Measurements from ENCODE around the gene PLEKHG1.
A peak's percentile ranks its signal among the peaks of the same experiment; 100 is the strongest.

The PLEKHG1 gene

DNA sequence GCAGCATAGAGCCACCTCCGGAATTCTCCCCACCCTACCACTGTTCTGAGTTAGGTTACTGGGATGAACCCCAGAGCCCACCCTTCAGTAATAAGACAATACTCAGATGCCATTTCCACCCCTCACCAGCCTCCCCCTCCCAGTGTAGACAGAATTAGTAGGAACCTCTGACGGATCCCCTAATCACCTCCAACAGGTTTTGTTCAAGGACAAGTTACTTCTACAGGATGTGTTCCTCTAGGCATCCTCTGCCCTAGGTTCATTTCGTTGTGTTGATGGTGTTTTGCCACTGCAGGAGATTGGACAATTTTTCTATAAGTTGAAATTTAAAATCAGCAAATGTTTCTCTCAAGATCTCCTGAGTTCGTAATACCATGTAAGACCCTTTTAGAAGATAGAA, 22.8 kb downstream of the PLEKHG1 start:
- no peak for DNase-seq

- peak; percentile 85 for DNase-seq
Observed at GRCh38 chr6:150622941-150623874, 23.5 kb downstream of the PLEKHG1 start.

DNA sequence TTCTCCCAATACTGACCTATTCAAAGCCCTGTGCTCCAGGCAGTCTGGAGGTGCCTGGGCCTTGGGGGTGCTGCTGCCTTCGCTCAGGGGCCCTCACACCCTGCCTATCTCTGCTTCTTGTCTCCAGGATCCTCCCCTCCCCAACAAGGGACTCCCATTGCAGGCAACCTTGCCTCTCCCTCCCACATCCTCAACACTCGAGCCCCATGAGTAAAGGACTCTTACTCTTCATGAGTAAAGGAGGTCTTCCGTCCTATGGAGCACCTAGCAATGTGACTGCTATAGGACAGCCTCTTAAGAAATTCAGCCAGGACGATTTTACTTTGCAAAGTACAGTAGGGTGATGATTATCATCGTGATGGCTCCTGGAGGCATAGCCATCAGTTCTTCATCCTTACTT, 24.5 kb downstream of the PLEKHG1 start:
- no peak for DNase-seq

DNA sequence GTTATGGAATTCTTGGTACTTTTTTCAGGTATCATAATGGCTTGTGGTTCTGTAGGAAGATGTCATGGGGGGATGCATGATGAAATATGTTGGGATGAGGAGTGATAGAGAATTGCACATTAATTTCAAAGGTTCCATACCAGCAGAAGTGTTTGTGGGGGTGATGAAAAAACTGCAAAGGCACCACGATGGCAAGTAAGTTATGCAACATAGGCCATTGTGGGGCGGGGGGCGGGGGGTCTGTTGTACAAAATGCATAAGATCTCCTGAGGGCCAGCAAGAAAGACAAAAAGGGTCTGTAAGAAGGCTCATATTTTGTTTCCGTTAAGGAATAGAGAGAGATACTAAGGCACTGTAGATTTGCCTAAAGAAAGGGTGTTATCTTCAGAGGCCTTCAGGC, 26.2 kb downstream of the PLEKHG1 start:
- no peak for DNase-seq

DNA sequence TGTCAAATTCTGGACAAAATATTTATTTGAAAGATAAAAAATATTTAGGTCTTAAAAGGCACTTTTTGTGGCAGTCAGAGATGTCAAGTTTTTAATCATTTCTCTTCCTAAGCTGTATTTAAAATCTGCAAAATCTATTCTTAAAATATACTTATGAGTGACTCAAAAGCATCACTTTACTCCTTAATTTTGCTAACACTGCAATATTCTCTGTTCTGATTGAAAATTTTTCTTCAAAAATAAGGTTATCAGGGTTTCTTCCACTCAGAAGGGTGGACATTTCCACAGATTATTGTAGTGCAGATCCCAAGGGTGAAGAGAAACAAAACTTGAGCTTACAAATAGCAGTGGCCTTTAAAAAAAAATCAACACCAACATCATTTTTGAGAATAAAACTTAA, 27.5 kb downstream of the PLEKHG1 start:
- no peak for DNase-seq

DNA sequence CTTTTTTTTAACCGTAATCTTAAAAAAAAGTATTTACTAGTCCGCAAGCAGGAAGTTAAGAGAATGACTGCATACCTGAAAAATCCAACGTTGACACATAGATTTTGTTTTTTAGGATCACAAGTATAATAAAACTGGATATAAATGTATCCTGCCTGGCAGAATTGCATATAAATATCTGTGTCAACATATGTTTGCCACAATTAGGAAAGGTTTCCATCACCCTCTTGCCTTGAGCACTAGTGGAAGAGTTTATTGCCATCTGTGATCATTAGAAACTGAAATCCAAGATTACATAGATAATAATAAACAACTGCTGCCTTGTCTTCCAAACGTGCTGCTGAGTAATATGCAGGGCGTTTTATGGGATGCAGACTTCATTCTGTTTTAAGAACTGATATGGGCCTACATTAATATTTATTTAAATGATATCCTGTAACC, 27.9 kb downstream of the PLEKHG1 start:
- DNase-seq = no peak

- no peak for DNase-seq
Observed at GRCh38 chr6:150628908-150629307, 29.2 kb downstream of the PLEKHG1 start.

DNA sequence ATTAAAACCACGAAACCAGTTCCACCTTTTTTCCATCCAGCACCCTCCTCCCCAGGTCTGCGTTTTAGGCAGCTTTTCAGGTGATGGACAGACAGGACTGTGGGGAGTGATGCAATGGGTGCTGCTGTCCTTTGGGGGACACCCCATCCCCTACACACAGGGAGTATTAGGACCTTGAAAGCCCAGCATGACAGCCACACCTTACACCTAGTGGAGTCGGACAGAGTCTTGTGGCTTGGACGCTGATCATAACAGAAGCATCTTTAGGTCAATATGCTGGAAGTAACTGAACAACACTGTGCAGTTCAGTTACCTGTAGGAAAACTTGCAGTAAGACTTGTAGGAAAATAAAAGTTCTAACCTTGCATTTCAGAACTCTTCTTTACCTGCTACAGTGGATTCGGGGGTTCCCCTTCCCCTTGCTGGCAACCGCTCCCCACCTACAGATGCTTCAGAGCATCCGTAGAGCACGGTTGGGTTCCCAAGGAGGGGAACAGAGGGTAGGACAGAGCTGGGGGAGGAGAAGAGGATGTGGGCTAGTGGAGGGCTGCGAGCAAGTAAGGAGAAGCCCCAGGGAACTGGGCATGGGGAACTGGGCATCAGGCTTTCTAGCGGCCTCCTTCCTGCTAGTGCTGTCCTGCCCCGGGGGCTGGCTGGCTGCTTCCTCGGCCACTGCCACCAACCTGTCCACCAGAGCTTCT, 31.7 kb downstream of the PLEKHG1 start:
- no peak for DNase-seq

DNA sequence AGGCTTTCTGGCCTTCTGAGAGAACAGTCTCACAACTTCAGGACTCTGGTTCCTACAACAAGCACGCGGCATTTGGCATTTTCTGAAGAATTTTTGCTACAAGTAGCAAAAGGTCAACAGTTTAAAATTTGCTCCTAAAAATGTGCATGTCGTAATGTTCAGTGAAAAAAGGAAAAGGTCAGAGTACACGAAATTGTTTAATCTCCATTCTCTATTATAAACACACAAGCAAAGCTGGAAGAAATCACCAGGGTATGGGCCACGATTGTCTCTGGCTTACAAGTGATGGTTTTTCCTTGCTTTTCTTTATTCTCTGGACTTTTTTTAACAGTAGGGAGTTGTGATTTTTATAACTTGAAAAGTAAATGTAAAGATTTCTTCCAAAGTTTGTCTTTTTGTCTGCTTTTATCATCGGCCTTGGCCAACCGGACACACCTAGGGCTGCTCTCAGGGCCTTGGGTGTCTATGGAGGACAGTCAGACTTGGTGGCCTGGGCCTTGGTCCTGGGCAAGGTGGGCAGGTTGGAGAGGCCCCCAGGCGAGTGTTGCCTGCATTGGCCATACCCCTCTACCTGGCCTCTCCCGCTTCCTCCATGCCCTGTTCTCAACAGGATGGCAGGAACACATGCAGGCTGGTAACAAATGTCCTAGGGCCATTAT, 32.4 kb downstream of the PLEKHG1 start:
- DNase-seq = no peak

GRCh38 chr6:150632785-150633485, 33.2 kb downstream of the PLEKHG1 start:
- peak; percentile 1 for DNase-seq

GRCh38 chr6:150633486-150633834, 33.8 kb downstream of the PLEKHG1 start:
- DNase-seq = no peak

DNA sequence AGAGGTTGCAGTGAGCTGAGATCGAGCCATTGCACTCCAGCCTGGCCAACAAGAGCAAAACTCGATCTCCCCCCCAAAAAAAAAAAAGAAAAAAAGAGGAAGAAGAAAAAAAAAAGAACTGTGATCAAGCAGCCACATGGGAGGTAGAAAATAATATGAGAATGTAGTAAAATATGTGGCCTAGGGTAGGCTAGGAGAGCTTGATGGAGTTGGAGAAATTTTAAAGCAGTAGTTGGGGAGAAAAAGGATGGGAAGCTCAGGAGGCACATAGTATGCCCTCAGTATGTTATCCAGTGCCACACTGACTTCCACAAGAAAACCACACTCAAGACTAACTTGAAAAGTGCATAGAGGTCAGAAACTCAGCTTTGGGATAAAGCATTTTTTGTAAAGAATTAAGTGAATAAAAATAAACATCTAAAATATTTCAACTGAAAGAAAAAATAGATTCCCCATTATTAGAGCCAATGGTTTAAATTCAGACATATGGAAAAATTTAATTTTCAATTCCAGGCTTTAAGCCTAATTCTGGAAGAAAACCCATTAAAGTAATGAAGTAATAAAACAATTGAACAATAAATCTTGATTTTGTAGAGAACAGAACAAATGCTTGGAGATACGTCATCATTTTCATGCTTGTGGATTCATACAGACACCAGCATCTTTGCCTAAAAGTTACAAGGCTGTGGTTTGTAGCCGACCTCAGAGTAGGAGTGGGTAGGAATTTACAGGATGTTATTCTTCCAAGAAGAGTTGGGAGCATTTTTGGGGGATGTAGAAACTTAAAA, 34.7 kb downstream of the PLEKHG1 start:
- no peak for DNase-seq

DNA sequence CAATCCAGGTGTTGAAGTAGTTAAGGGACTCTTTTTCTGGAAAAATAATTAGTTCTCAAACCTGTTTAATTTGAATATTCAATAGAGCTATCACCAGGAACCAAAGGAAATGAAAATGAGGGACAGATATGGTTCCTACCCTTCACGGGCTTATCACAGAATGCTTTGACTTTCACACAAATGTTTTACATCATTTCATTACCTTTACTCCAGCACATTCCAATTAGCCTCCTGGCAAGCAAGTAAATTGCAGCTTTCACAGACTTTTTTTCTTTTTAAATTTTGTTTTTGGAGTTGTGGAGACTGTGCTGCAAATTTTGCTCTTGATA, 35.2 kb downstream of the PLEKHG1 start:
- DNase-seq = no peak

- DNase-seq = peak; percentile 25
Observed at GRCh38 chr6:150635906-150636514, 36.3 kb downstream of the PLEKHG1 start.

DNA sequence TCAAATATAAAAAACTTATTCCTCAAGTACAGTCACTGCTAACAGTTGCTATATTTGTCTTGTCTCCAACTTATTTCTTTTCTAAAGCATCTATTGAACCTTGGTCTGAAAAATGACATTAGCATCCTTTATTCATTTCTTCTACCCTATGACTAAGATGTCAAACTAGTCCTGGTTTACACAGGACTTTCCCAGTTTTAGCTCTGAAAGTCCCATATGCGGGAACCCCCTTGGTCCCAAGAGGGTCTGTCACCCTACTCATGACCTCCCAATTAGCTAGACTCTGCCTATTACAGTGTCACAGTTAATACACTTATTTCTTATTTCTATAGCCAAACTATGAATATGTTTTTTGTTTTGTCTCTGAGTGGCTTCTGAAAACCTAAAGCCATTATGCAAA, 37.1 kb downstream of the PLEKHG1 start:
- no peak for DNase-seq

- no peak for DNase-seq
Observed at GRCh38 chr6:150637266-150637665, 37.6 kb downstream of the PLEKHG1 start.

- DNase-seq = no peak
Observed at GRCh38 chr6:150638267-150638666, 38.6 kb downstream of the PLEKHG1 start.

- DNase-seq = no peak
Observed at GRCh38 chr6:150638765-150639164, 39.1 kb downstream of the PLEKHG1 start.

- DNase-seq = no peak
Observed at GRCh38 chr6:150639823-150640331, 40.2 kb downstream of the PLEKHG1 start.

DNA sequence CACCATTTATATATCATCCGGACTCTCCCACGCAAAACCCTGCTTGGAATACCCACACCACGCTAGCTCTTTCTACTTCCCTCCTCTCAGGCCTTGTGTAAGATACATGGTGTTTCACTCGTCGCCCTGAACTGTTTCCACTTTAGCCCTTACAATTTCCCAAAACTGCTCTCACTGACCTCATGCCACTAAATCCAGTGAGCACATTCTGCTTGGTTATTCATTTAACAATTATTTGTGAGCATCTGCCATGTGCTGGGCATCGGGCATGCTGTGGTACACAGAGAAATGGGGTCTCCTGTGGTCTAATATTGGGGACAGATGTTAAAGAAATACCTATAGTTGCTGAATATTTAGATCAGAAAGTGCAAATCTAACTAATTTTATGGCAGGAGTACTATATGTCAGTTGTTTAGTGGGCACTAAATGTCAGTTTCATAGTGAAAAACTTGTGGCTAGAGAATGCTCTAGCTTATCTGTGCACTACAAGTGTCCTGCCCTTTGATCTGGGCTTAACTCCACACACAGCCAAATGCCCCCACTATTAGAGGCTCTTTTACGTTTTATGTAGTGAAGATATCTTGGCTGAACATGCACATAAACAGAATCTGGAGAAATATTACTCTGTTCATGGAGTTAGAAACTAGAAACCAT, 41.0 kb downstream of the PLEKHG1 start:
- no peak for DNase-seq

All from NCI-H2227 treated with DMSO at 0.1 percent for 48 hours (cell line).